CD14-positive monocyte (primary cell): ENCODE measurements around the gene MICU1. TPM values are rescaled to one million over a fixed set of nuclear protein-coding genes. Genes with fewer than 3 reads are reported as not detected.

ENCODE experiments used
- DNase-seq, 3 donors: peaks; one replicate each; pipeline ENCODE4 v3.0.0-alpha.2; 2011 to 2022
- H2AFZ ChIP-seq: 2 replicates; pipeline ENCODE4 v1.6.0; 2012; ENCODE audit warnings: mild to moderate bottlenecking, low read depth, low read length, inconsistent platforms; ENCODE audit not compliant: insufficient read depth, poor library complexity, severe bottlenecking
- H3K27ac ChIP-seq, 2 donors: 1 replicate in 1 of 2; 2 replicates in 1 of 2; pipeline ENCODE4 v1.5.1; 2012 to 2013; ENCODE audit warnings: low read length in 2 of 2, control low read depth in 1 of 2, inconsistent platforms in 1 of 2, low read depth in 1 of 2, mild to moderate bottlenecking in 1 of 2
- H3K27me3 ChIP-seq, 2 donors: one replicate each; pipeline versions ENCODE4 v1.6.0 to v1.6.1; 2011 to 2013; ENCODE audit warnings: low read length in 2 of 2; ENCODE audit not compliant: control insufficient read depth in 2 of 2, insufficient read depth in 2 of 2
- H3K36me3 ChIP-seq, 2 donors: replicated peaks in 1 of 2; 1 replicate in 1 of 2; 2 replicates in 1 of 2; pipeline versions ENCODE4 v1.5.1 to v1.6.1; 2012 to 2013; ENCODE audit warnings: low read length in 2 of 2, control low read depth in 1 of 2, inconsistent platforms in 1 of 2, mild to moderate bottlenecking in 1 of 2; ENCODE audit not compliant: insufficient read depth in 2 of 2, control insufficient read depth in 1 of 2
- H3K4me1 ChIP-seq, 2 donors: 1 replicate in 1 of 2; 2 replicates in 1 of 2; pipeline versions ENCODE4 v1.5.1 to v1.6.1; 2012 to 2013; ENCODE audit warnings: low read length in 2 of 2, control low read depth in 1 of 2, inconsistent platforms in 1 of 2, mild to moderate bottlenecking in 1 of 2, moderate library complexity in 1 of 2; ENCODE audit not compliant: insufficient read depth in 2 of 2, control insufficient read depth in 1 of 2
- H3K4me2 ChIP-seq: replicated peaks from 2 replicates; pipeline ENCODE3; 2012; ENCODE audit warnings: low read length, moderate library complexity, mild to moderate bottlenecking; ENCODE audit not compliant: poor library complexity, severe bottlenecking; ENCODE audit errors: extremely low read depth
- H3K4me3 ChIP-seq, 3 experiments: fragments of 200-600 bp in 1 of 3; sonication (generic) in 1 of 3; replicated peaks in 1 of 3; 1 replicate in 2 of 3; 2 replicates in 1 of 3; pipeline ENCODE4 v1.5.1; 2011 to 2013; ENCODE audit warnings: low read length in 3 of 3, mild to moderate bottlenecking in 3 of 3, control low read depth in 2 of 3, low read depth in 2 of 3, inconsistent platforms in 1 of 3, moderate library complexity in 1 of 3
- H3K79me2 ChIP-seq: 2 replicates; pipeline ENCODE4 v1.6.0; 2012; ENCODE audit warnings: mild to moderate bottlenecking, control low read depth, inconsistent platforms, low read length, moderate library complexity; ENCODE audit not compliant: insufficient read depth
- H3K9ac ChIP-seq: 2 replicates; pipeline ENCODE4 v1.6.0; 2017; ENCODE audit warnings: low read length, mild to moderate bottlenecking; ENCODE audit not compliant: insufficient read depth, poor library complexity, severe bottlenecking
- H3K9me3 ChIP-seq, 2 donors: replicated peaks in 1 of 2; 1 replicate in 1 of 2; 2 replicates in 1 of 2; pipeline versions ENCODE4 v1.5.1 to v1.6.1; 2012 to 2013; ENCODE audit warnings: low read length in 2 of 2, control low read depth in 1 of 2; ENCODE audit not compliant: control insufficient read depth in 1 of 2, insufficient read depth in 1 of 2
- H4K20me1 ChIP-seq: 2 replicates; pipeline ENCODE4 v1.6.0; 2012; ENCODE audit warnings: mild to moderate bottlenecking, low read length, control low read depth, moderate library complexity; ENCODE audit not compliant: insufficient read depth
- H3K27ac Mint-ChIP-seq, 7 donors: one replicate each; pipeline ENCODE4 v1.8.0; 2020; ENCODE audit warnings: mild to moderate bottlenecking in 7 of 7, mixed read lengths in 7 of 7, moderate library complexity in 6 of 7, inconsistent platforms in 2 of 7
- H3K27me3 Mint-ChIP-seq, 3 donors: one replicate each; pipeline ENCODE4 v1.8.0; 2021 to 2022; ENCODE audit warnings: low read depth in 3 of 3, mild to moderate bottlenecking in 3 of 3, mixed read lengths in 3 of 3, moderate library complexity in 3 of 3, inconsistent platforms in 1 of 3
- H3K36me3 Mint-ChIP-seq, 2 donors: one replicate each; pipeline ENCODE4 v1.8.0; 2020; ENCODE audit warnings: mixed read lengths in 2 of 2, inconsistent platforms in 1 of 2, mild to moderate bottlenecking in 1 of 2
- H3K4me1 Mint-ChIP-seq: one replicate; pipeline ENCODE4 v1.8.0; 2020; ENCODE audit warnings: mild to moderate bottlenecking, mixed read lengths
- H3K4me3 Mint-ChIP-seq, 2 donors: one replicate each; pipeline ENCODE4 v1.8.0; 2020; ENCODE audit warnings: mild to moderate bottlenecking in 2 of 2, mixed read lengths in 2 of 2, moderate library complexity in 1 of 2
- H3K9me3 Mint-ChIP-seq, 7 donors: one replicate each; pipeline ENCODE4 v1.8.0; 2020 to 2022; ENCODE audit warnings: mixed read lengths in 7 of 7, mild to moderate bottlenecking in 6 of 7, moderate library complexity in 6 of 7, inconsistent platforms in 2 of 7
- WGBS: methylation state at CpG from one replicate; pipeline ENCODE4 v1.1.5; 2013; ENCODE audit warnings: missing lambda C conversion rate; ENCODE audit not compliant: insufficient coverage; 5-methylcytosine and 5-hydroxymethylcytosine counted together
- intact Hi-C, 2 donors: fragments of 100-400 bp; cut with micrococcal nuclease; formaldehyde crosslinking; loops; one replicate each; pipeline versions ENCODE4 v1.15.0 to v1.15.1; 2023
- polyA plus RNA-seq, 3 donors: library from polyadenylated mRNA; depleted of rRNA in 1 of 3; unstranded in 2 of 3; stranded (reverse) in 1 of 3; fragments of 300-500 nt in 2 of 3; fragments of >200 nt in 1 of 3; fragmentation: Illumina TruSeq in 2 of 3; gene quantifications; 1 replicate in 2 of 3; 2 replicates in 1 of 3; pipeline ENCODE4 v1.2.3, GENCODE V29; 2012 to 2021
- TF ChIP-seq, protein P1 (sequence below): fragments of 200-600 bp; IDR thresholded peaks from one replicate; pipeline ENCODE4 v1.8.0; 2022; ENCODE audit warnings: antibody characterized with exemption, mild to moderate bottlenecking

MICU1 gene
- polyA plus RNA-seq, 3 donors: 51.1 to 76.4 (median 51.7) TPM

DNA sequence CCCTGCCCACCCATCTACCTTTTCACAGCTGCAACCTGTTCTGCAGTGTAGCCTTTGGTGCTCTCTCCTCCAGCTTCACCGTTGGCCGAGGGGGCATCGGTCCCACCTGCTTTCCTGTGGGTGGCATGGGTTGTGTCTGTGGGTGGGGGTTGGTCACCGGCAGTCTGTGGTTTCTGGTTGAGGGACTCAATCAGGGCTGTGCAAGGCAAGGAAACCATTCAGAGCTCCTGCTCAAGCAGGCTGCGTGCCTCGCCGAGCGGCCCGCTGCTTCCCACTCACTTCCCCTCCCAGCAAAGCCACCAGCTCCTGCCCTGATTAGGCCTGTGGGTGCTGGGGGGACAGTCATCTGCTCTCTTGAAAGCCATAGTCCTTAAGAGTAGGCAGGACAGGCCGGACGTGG lies 280.9 kb downstream of the MICU1 start:
- Histone ChIP-seq H3K9ac (no peak overlapping the region), H3K4me1 (peaks cover 0 to 5% of the 10 kb centered on the region in 2 donors), H3K36me3 (peaks cover 67 to 83% of the 10 kb centered on the region in 2 donors), H4K20me1 (peaks cover 95% of the 10 kb centered on the region), H2AFZ (no peak overlapping the region), H3K9me3 (no peaks in the 10 kb centered on the region), H3K4me2 (no peak overlapping the region), H3K27ac (no peak overlapping the region), H3K79me2 (peaks cover 42% of the 10 kb centered on the region), H3K4me3 (no peak overlapping the region), H3K27me3 (no peaks in the 10 kb centered on the region)
- WGBS: 33% methylated on average over 2 of the region's 11 CpGs
- TF ChIP-seq, protein P1, sequence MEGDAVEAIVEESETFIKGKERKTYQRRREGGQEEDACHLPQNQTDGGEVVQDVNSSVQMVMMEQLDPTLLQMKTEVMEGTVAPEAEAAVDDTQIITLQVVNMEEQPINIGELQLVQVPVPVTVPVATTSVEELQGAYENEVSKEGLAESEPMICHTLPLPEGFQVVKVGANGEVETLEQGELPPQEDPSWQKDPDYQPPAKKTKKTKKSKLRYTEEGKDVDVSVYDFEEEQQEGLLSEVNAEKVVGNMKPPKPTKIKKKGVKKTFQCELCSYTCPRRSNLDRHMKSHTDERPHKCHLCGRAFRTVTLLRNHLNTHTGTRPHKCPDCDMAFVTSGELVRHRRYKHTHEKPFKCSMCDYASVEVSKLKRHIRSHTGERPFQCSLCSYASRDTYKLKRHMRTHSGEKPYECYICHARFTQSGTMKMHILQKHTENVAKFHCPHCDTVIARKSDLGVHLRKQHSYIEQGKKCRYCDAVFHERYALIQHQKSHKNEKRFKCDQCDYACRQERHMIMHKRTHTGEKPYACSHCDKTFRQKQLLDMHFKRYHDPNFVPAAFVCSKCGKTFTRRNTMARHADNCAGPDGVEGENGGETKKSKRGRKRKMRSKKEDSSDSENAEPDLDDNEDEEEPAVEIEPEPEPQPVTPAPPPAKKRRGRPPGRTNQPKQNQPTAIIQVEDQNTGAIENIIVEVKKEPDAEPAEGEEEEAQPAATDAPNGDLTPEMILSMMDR: no peak
- no peak for DNase-seq
- Mint-ChIP-seq H3K4me3 (no peak overlapping the region), H3K4me1 (peaks cover 9% of the 10 kb centered on the region), H3K27ac (peak overlapping the region in 1 of 7 donors; percentile 48), H3K9me3 (no peaks in the 10 kb centered on the region), H3K27me3 (no peaks in the 10 kb centered on the region), H3K36me3 (peaks cover 61 to 91% of the 10 kb centered on the region in 2 donors)
- intact Hi-C loops: loop anchor here (5.0 to 10.0 kb wide), 3 partner anchors 110 to 448 kb away; no protein-coding TSS in a partner anchor

DNA sequence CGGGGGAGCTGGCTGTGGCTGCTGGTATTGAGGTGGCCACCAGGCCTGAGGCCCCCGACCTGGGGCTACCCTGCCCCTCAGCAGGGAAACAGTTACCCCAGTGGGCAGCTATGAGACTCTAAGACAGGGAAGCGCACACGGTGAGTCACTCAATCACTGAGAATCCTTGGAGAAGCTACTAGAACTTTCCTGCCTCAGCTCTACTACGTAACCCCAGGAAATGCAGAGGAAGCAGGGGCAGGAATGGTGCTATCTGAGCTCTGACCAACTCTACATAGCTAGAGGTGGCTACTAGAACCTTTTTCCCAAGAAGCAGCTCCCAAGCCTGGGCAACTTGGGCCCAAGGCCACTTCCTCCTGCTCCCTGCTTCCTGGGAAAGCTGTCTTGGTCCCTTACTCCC lies 283.0 kb downstream of the MICU1 start:
- Histone ChIP-seq H3K9me3 (no peaks in the 10 kb centered on the region), H3K36me3 (peaks cover 65 to 83% of the 10 kb centered on the region in 2 donors)

More for the DNA sequence above, 283.0 kb downstream of the MICU1 start:
- no peaks in the 10 kb centered on the region for H3K9me3 Mint-ChIP-seq
- peaks cover 22% of the 10 kb centered on the region for H3K79me2 ChIP-seq
- H3K4me3 Mint-ChIP-seq: no peak overlapping the region
- TF ChIP-seq, protein P1: no peak
- no peak overlapping the region for H3K27ac Mint-ChIP-seq
- H3K27ac ChIP-seq: peak overlapping the region in 1 of 2 donors; percentile 3
- H3K9ac ChIP-seq: no peak overlapping the region
- no peaks in the 10 kb centered on the region for H3K27me3 Mint-ChIP-seq
- no peak overlapping the region for H3K4me3 ChIP-seq
- H2AFZ ChIP-seq: no peak overlapping the region
- WGBS: 95% methylated on average over 5 of the region's 5 CpGs
- H4K20me1 ChIP-seq: peaks cover 77% of the 10 kb centered on the region
- no peak overlapping the region for H3K4me2 ChIP-seq
- H3K36me3 Mint-ChIP-seq: peaks cover 56 to 90% of the 10 kb centered on the region in 2 donors
- peaks cover 5% of the 10 kb centered on the region for H3K4me1 Mint-ChIP-seq
- intact Hi-C loops: loop anchor here (5.0 to 10.0 kb wide), 3 partner anchors 108 to 446 kb away; no protein-coding TSS in a partner anchor
- no peak for DNase-seq
- H3K27me3 ChIP-seq: no peaks in the 10 kb centered on the region
- peaks cover 0 to 5% of the 10 kb centered on the region in 2 donors for H3K4me1 ChIP-seq
